AG20443 (cell line): ENCODE measurements around the gene TCF7L2.

Experiments
- DNase-seq: peaks from one replicate; pipeline ENCODE4 v3.0.0; 2012; ENCODE audit warnings: low spot score, mixed read lengths

The TCF7L2 gene

GRCh38 chr10:113148071-113148825, 198.2 kb downstream of the TCF7L2 start:
- DNase-seq: no peak

GRCh38 chr10:113148901-113149300, 198.9 kb downstream of the TCF7L2 start:
- DNase-seq: no peak

- DNase-seq: no peak
Observed at GRCh38 chr10:113149626-113150025, 199.6 kb downstream of the TCF7L2 start.

- DNase-seq: no peak
Observed at GRCh38 chr10:113151190-113151666, 201.2 kb downstream of the TCF7L2 start.

GRCh38 chr10:113153493-113154102, 203.6 kb downstream of the TCF7L2 start:
- peak; percentile 25 for DNase-seq

GRCh38 chr10:113157441-113157840, 207.4 kb downstream of the TCF7L2 start:
- no peak for DNase-seq

- DNase-seq: peak; percentile 32
Observed at GRCh38 chr10:113158183-113158582, 208.1 kb downstream of the TCF7L2 start.

- DNase-seq: no peak
Observed at GRCh38 chr10:113159563-113159962, 209.5 kb downstream of the TCF7L2 start.

- DNase-seq: no peak
Observed at GRCh38 chr10:113160641-113161040, 210.6 kb downstream of the TCF7L2 start.

- no peak for DNase-seq
Observed at GRCh38 chr10:113161066-113161465, 211.0 kb downstream of the TCF7L2 start.

GRCh38 chr10:113162960-113163359, 212.9 kb downstream of the TCF7L2 start:
- DNase-seq: no peak

- no peak for DNase-seq
Observed at GRCh38 chr10:113165673-113166072, 215.6 kb downstream of the TCF7L2 start.

- DNase-seq: no peak
Observed at GRCh38 chr10:113167702-113168101, 217.7 kb downstream of the TCF7L2 start.

- no peak for DNase-seq
Observed at GRCh38 chr10:113168584-113168983, 218.5 kb downstream of the TCF7L2 start.

GRCh38 chr10:113169111-113169510, 219.1 kb downstream of the TCF7L2 start:
- DNase-seq: no peak

GRCh38 chr10:113169853-113170460, 219.9 kb downstream of the TCF7L2 start:
- DNase-seq: no peak

GRCh38 chr10:113171662-113172061, 221.6 kb downstream of the TCF7L2 start:
- no peak for DNase-seq

- no peak for DNase-seq
Observed at GRCh38 chr10:113175176-113175575, 225.1 kb downstream of the TCF7L2 start.

- DNase-seq: no peak
Observed at GRCh38 chr10:113175756-113176651, 226.0 kb downstream of the TCF7L2 start.

GRCh38 chr10:113176652-113177155, 226.7 kb downstream of the TCF7L2 start:
- no peak for DNase-seq

GRCh38 chr10:113177156-113177935, 227.3 kb downstream of the TCF7L2 start:
- no peak for DNase-seq
